Uterus (tissue), 2 donors: ENCODE data around the gene ABTB1.

Experiments
- POLR2A ChIP-seq, 2 donors: fragments of 450-650 bp; IDR thresholded peaks; one replicate each; pipeline ENCODE4 v1.6.1; 2016; ENCODE audit warnings: antibody characterized with exemption in 2 of 2, mild to moderate bottlenecking in 1 of 2, moderate library complexity in 1 of 2
- TF ChIP-seq, protein P1 (sequence below), 4 experiments: fragments of 200-600 bp in 2 of 4; fragments of 450-650 bp in 2 of 4; sonication (generic) in 2 of 4; IDR thresholded peaks; one replicate each; pipeline ENCODE4 v1.5.1; 2016 to 2019; ENCODE audit warnings: antibody characterized with exemption in 4 of 4, mild to moderate bottlenecking in 2 of 4, moderate library complexity in 1 of 4

DNA sequence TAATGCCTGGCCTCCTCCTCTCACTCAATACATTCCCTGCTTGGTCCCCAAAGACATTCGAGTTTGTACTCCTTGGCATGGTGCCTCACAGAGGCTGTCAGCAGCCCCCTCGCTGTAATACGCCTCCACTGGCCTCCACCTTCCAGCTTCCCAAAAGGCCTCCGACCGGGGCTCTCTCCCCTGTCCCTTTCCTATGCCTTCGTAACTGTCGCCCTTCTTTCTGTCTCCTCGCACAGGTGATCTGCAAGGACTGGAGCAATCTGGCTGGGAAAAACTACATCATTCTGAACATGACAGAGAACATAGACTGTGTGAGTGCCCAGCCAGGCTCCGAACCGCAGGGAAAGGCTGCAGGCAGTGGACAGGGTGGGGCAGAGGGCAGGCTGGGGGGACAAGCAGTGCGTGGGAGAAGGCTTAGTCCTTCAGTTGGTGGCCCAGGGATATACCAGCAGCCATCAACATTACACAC is 10.7 kb upstream of the ABTB1 start:
- TF ChIP-seq, protein P1, sequence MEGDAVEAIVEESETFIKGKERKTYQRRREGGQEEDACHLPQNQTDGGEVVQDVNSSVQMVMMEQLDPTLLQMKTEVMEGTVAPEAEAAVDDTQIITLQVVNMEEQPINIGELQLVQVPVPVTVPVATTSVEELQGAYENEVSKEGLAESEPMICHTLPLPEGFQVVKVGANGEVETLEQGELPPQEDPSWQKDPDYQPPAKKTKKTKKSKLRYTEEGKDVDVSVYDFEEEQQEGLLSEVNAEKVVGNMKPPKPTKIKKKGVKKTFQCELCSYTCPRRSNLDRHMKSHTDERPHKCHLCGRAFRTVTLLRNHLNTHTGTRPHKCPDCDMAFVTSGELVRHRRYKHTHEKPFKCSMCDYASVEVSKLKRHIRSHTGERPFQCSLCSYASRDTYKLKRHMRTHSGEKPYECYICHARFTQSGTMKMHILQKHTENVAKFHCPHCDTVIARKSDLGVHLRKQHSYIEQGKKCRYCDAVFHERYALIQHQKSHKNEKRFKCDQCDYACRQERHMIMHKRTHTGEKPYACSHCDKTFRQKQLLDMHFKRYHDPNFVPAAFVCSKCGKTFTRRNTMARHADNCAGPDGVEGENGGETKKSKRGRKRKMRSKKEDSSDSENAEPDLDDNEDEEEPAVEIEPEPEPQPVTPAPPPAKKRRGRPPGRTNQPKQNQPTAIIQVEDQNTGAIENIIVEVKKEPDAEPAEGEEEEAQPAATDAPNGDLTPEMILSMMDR (IDR thresholded peaks at IDR 0.05) = no peak
- no peak for TF ChIP-seq POLR2A (IDR thresholded peaks at IDR 0.05)
